Measurements from ENCODE around the gene R3HDM1. TPM values are rescaled to one million over a fixed set of nuclear protein-coding genes. Genes with fewer than 3 reads are reported as not detected.
"Not testable (repeated sequence)": the region's sequence is repeated elsewhere in the genome, so short reads cannot be mapped to it uniquely, and the experiment has no call there.

The R3HDM1 gene
- total RNA-seq, 4 donors from 2014 or later: 14.1 to 30.9 (median 21.6) TPM

DNA sequence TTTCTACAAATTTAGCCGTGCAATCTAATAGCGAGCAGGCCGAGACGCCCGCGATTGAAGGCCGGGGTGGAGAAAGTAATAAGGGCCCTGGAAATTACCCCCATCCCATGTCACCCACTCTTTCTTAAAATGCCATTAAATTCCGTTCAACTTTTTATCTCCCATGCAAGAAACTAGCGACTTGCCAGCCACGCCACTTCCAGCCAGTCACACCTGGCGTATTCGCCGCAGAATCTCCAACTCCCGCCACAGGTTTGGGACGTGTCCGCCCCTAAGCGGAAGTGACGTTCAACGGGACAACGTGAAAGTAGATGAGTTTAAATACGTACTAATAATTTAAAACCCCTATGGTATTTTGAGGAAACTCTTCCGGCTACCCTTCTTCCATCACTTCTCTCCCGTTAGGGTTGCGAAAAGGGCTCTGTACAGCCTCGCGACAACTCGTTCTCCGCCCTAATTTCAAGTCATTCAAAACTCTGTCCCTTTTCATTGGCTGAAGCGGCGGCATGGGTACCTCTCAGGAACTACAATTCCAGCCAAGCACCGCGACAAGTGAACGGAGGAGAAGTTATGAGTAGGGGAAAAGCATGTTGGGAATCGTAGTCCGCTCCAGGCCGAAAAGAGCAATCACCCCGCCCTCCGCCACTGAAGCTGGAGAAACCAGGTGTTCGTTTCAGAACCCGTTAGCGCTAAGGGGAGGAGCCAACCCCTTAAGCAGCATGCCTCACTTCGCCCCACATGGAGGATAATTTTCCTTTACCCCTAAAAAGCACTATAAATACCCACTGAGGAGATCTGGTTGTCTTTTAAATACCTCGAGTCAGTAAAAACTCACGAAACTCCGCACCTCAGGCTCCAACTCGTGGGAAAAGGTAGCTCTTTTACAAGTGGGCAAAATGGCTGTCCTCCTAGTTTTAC lies 712 bp upstream of the R3HDM1 start, which contains the start of gene ZRANB3:
Gene ZRANB3, minus strand, starts transcription at position 906 of the 918 bp plus-strand sequence.
- TF ChIP-seq POLR2A (IDR thresholded peaks at IDR 0.05) (no peak), EP300 (IDR thresholded peaks at IDR 0.05) (no peak), POLR2AphosphoS5 (IDR thresholded peaks at IDR 0.05) (peak in 2 of 3 donors; percentile 13 to 42)
- Histone ChIP-seq H3K4me3 (peak within 1 kb of the TSS; percentile 65), H3K36me3 (no peaks in the 10 kb centered on the region), H3K27ac (peak within 1 kb of the TSS; percentile 92), H3K4me1 (peaks cover 18% of the 10 kb centered on the region), H3K9me3 (no peaks in the 10 kb centered on the region), H3K27me3 (no peaks in the 10 kb centered on the region)
- DNase-seq (ENCODE audit: low spot score in 2 of 2): peak; percentile 95 to 96
- under 1% methylated on average over 46 of the region's 46 CpGs for WGBS

- no peaks in the 10 kb centered on the region for H3K36me3 ChIP-seq
- H3K9me3 ChIP-seq: no peaks in the 10 kb centered on the region
- H3K27me3 ChIP-seq: no peaks in the 10 kb centered on the region
- no peak for DNase-seq (ENCODE audit: low spot score in 2 of 2)
- no peak overlapping the region for H3K27ac ChIP-seq
- peak overlapping the region; percentile 65 for H3K4me3 ChIP-seq
- 46% methylated on average over 3 of the region's 3 CpGs for WGBS
- no peak for TF ChIP-seq POLR2AphosphoS5 (IDR thresholded peaks at IDR 0.05)
- no peak for TF ChIP-seq EP300 (IDR thresholded peaks at IDR 0.05)
- TF ChIP-seq, protein P1, sequence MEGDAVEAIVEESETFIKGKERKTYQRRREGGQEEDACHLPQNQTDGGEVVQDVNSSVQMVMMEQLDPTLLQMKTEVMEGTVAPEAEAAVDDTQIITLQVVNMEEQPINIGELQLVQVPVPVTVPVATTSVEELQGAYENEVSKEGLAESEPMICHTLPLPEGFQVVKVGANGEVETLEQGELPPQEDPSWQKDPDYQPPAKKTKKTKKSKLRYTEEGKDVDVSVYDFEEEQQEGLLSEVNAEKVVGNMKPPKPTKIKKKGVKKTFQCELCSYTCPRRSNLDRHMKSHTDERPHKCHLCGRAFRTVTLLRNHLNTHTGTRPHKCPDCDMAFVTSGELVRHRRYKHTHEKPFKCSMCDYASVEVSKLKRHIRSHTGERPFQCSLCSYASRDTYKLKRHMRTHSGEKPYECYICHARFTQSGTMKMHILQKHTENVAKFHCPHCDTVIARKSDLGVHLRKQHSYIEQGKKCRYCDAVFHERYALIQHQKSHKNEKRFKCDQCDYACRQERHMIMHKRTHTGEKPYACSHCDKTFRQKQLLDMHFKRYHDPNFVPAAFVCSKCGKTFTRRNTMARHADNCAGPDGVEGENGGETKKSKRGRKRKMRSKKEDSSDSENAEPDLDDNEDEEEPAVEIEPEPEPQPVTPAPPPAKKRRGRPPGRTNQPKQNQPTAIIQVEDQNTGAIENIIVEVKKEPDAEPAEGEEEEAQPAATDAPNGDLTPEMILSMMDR (IDR thresholded peaks at IDR 0.05): no peak
- TF ChIP-seq POLR2A (IDR thresholded peaks at IDR 0.05): no peak
- H3K4me1 ChIP-seq: peaks cover 18% of the 10 kb centered on the region
These were observed 1.3 kb downstream of the R3HDM1 start for GRCh38 chr2:135532581-135532980.

DNA sequence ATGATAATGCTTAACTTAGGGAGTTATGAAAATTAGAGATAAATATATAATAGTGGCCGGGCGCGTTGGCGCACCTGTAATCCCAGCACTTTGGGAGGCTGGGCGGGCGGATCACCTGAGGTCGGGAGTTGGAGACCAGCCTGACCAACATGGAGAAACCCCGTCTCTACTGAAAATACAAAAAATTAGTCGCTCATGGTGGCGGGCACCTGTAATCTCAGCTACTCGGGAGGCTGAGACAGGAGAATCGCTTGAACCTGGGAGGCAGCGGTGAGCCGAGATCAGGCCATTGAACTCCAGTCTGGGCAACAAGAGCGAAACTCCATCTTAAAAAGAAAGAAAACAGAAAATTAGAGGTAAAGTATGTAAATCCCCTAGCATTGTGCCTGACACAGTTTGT lies 2.3 kb downstream of the R3HDM1 start:
- DNase-seq (ENCODE audit: low spot score in 2 of 2); H3K27ac ChIP-seq; H3K36me3 ChIP-seq; H3K4me3 ChIP-seq; H3K27me3 ChIP-seq; H3K9me3 ChIP-seq: not testable (repeated sequence)
- peaks cover 18% of the 10 kb centered on the region for H3K4me1 ChIP-seq
- 96% methylated on average over 15 of the region's 15 CpGs for WGBS

- whole genome bisulfite sequencing: 78% methylated on average over 2 of the region's 3 CpGs
These were observed 15.2 kb downstream of the R3HDM1 start for GRCh38 chr2:135546436-135546835.

GRCh38 chr2:135547311-135547710 lies 16.0 kb downstream of the R3HDM1 start:
- Histone ChIP-seq H3K27me3 (no peaks in the 10 kb centered on the region), H3K4me3 (no peak overlapping the region), H3K4me1 (no peaks in the 10 kb centered on the region), H3K9me3 (no peaks in the 10 kb centered on the region), H3K27ac (no peak overlapping the region), H3K36me3 (no peaks in the 10 kb centered on the region)
- TF ChIP-seq POLR2AphosphoS5 (IDR thresholded peaks at IDR 0.05) (no peak), EP300 (IDR thresholded peaks at IDR 0.05) (no peak), POLR2A (IDR thresholded peaks at IDR 0.05) (no peak)
- TF ChIP-seq, protein P1 (IDR thresholded peaks at IDR 0.05): no peak
- no peak for DNase-seq (ENCODE audit: low spot score in 2 of 2)
- 95% methylated on average over 3 of the region's 3 CpGs for WGBS

More at GRCh38 chr2:135546436-135546835, 15.2 kb downstream of the R3HDM1 start:
- no peaks in the 10 kb centered on the region for H3K4me1 ChIP-seq
- no peaks in the 10 kb centered on the region for H3K27me3 ChIP-seq
- TF ChIP-seq EP300 (IDR thresholded peaks at IDR 0.05): no peak
- no peaks in the 10 kb centered on the region for H3K9me3 ChIP-seq
- no peak overlapping the region for H3K27ac ChIP-seq
- no peaks in the 10 kb centered on the region for H3K36me3 ChIP-seq
- no peak overlapping the region for H3K4me3 ChIP-seq
- no peak for DNase-seq (ENCODE audit: low spot score in 2 of 2)

- DNase-seq (ENCODE audit: low spot score in 2 of 2): no peak
- Histone ChIP-seq H3K9me3 (no peaks in the 10 kb centered on the region), H3K27ac (no peak overlapping the region), H3K27me3 (no peaks in the 10 kb centered on the region), H3K4me1 (no peaks in the 10 kb centered on the region), H3K36me3 (no peaks in the 10 kb centered on the region), H3K4me3 (no peak overlapping the region)
- TF ChIP-seq EP300 (IDR thresholded peaks at IDR 0.05): no peak
- TF ChIP-seq POLR2AphosphoS5 (IDR thresholded peaks at IDR 0.05): no peak
- TF ChIP-seq POLR2A (IDR thresholded peaks at IDR 0.05): no peak
- TF ChIP-seq, protein P1 (IDR thresholded peaks at IDR 0.05): no peak
- WGBS: 82% methylated on average over 5 of the region's 5 CpGs
These were observed 20.1 kb downstream of the R3HDM1 start for GRCh38 chr2:135551356-135551755.
